A549 treated with AZD9567 at 1 μM for 4 hours (cell line): ENCODE results near the gene MRPS16. TPM values are rescaled to one million over a fixed set of nuclear protein-coding genes. Genes with fewer than 3 reads are reported as not detected.

Experiments
- total RNA-seq: library from RNA; stranded (reverse); fragments of 200-300 nt; extraction: Qiagen RNA extraction; gene quantifications from 5 replicates; pipeline ENCODE4 v1.2.3, GENCODE V29; 2022; ENCODE audit not compliant: insufficient read depth

The MRPS16 gene
- 94.5 to 186 TPM (median 178 TPM) in 5 replicates for total RNA-seq

GRCh38 chr10:73252445-73253224 lies at the start of gene MRPS16:
Gene MRPS16, minus strand, starts transcription at chr10:73252644. Its CDS starts 162 bp downstream, at chr10:73252482.

GRCh38 chr10:73246646-73247508 lies 5.6 kb downstream of the MRPS16 start, which contains the start of gene DNAJC9:
Gene DNAJC9, minus strand, starts transcription at chr10:73247255. Its CDS starts 66 bp downstream, at chr10:73247189.

Other genes starting within 250 kb of the MRPS16 start
- gene P4HA1, start 155.8 kb downstream of the MRPS16 start, total RNA-seq: 17.3 to 24.9 TPM (median 21.3 TPM) in 5 replicates
- gene NUDT13, start 142.2 kb downstream of the MRPS16 start, total RNA-seq: 2.6 to 3.2 TPM (median 2.9 TPM) in 5 replicates
- 22.9 to 28.4 TPM (median 25.5 TPM) in 5 replicates for gene ECD, start 84.6 kb downstream of the MRPS16 start, total RNA-seq
- 7.8 to 11.5 TPM (median 8.6 TPM) in 5 replicates for gene FAM149B1, start 84.5 kb downstream of the MRPS16 start, total RNA-seq
- gene DNAJC9, start 5.4 kb downstream of the MRPS16 start, total RNA-seq: 53.7 to 56.0 TPM (median 54.8 TPM) in 5 replicates
- 0.17 to 0.28 TPM (median 0.24 TPM) in 4 of 5 replicates, not detected in the other for gene CFAP70, start 106.2 kb upstream of the MRPS16 start, total RNA-seq
- 111 to 126 TPM (median 116 TPM) in 5 replicates for gene ANXA7, start 161.4 kb upstream of the MRPS16 start, total RNA-seq
- 0.48 to 0.65 TPM (median 0.59 TPM) in 4 of 5 replicates, not detected in the other for gene MSS51, start 180.9 kb upstream of the MRPS16 start, total RNA-seq
- gene PPP3CB, start 243.4 kb upstream of the MRPS16 start, total RNA-seq: 15.3 to 19.4 TPM (median 17.4 TPM) in 5 replicates